Activated T-helper 2 cell treated with anti-CD3 and anti-CD28 coated beads, Interferon-gamma antibody, Interleukin-2, Interleukin-4, amounts not matched to agents 10 μg/mL and 5 μg/mL and 100 μg/mL, durations not matched to agents 14 hours and 24 hours and 36 hours (primary cell): ENCODE data around the gene CCBE1. TPM values are rescaled to one million over a fixed set of nuclear protein-coding genes. Genes with fewer than 3 reads are reported as not detected.

Source experiments
- DNase-seq: peaks from one replicate; pipeline ENCODE4 v3.0.0; 2021; ENCODE audit warnings: low spot score
- H3K27ac Mint-ChIP-seq: one replicate; pipeline ENCODE4 v1.8.0; 2021; ENCODE audit warnings: mixed read lengths
- H3K27me3 Mint-ChIP-seq: one replicate; pipeline ENCODE4 v1.8.0; 2021; ENCODE audit warnings: low read depth, mixed read lengths
- H3K36me3 Mint-ChIP-seq: one replicate; pipeline ENCODE4 v1.8.0; 2021; ENCODE audit warnings: low read depth, mixed read lengths
- H3K4me1 Mint-ChIP-seq: one replicate; pipeline ENCODE4 v1.8.0; 2021; ENCODE audit warnings: low read depth, mixed read lengths
- H3K4me3 Mint-ChIP-seq: one replicate; pipeline ENCODE4 v1.8.0; 2021; ENCODE audit warnings: low read depth, mild to moderate bottlenecking, moderate library complexity, mixed read lengths
- H3K9me3 Mint-ChIP-seq: one replicate; pipeline ENCODE4 v1.8.0; 2021; ENCODE audit warnings: mixed read lengths
- intact Hi-C: fragments of 100-400 bp; cut with micrococcal nuclease; formaldehyde crosslinking; loops from one replicate; pipeline ENCODE4 v1.15.1; 2023
- total RNA-seq: library from RNA; stranded (reverse); gene quantifications from 2 replicates; pipeline ENCODE4 v1.2.3, GENCODE V29; 2022

The CCBE1 gene
- total RNA-seq, 1 donor from 2014 or later, result not detected

DNA sequence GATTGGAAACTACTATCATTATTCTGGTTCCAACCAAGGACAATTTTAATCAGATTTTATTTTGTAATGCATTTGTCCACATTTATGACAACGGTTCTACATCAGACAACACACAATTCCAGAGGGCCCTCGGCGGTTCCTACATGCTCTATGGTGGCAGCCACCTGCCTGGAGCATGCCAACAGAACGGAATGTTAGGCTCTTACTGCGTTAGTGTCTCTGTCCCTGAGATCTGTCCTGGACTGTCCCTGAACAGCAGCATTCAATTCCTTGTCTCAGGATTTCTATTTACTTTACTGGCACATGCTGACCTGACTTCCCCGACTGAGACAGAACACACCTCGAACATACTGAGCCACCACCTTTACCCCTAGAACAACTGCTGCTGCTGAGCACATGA, 117.7 kb downstream of the CCBE1 start:
- no peak for DNase-seq
- H3K27ac Mint-ChIP-seq, result no peak overlapping the region
- no peaks in the 10 kb centered on the region for H3K27me3 Mint-ChIP-seq
- H3K36me3 Mint-ChIP-seq, result no peaks in the 10 kb centered on the region
- H3K4me3 Mint-ChIP-seq, result no peak overlapping the region
- intact Hi-C loops, result no loop called here
- H3K4me1 Mint-ChIP-seq, result no peaks in the 10 kb centered on the region
- no peaks in the 10 kb centered on the region for H3K9me3 Mint-ChIP-seq

DNA sequence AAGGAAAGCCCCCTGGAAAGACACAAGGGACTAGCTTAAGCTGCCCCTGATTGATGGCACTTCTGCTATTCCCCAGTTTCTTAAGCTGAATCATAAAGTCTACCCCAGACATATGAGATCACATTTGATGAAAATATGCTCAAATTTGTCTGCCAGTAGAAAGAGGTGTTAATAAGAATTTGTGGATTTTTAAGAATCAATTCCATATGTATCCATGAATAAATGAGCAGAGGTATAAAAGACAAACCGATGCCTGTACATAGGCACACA, 119.9 kb downstream of the CCBE1 start:
- Mint-ChIP-seq H3K27me3 (no peaks in the 10 kb centered on the region), H3K27ac (no peak overlapping the region), H3K4me1 (no peaks in the 10 kb centered on the region), H3K9me3 (no peaks in the 10 kb centered on the region), H3K36me3 (no peaks in the 10 kb centered on the region), H3K4me3 (no peak overlapping the region)
- DNase-seq, result no peak
- intact Hi-C loops, result no loop called here

DNA sequence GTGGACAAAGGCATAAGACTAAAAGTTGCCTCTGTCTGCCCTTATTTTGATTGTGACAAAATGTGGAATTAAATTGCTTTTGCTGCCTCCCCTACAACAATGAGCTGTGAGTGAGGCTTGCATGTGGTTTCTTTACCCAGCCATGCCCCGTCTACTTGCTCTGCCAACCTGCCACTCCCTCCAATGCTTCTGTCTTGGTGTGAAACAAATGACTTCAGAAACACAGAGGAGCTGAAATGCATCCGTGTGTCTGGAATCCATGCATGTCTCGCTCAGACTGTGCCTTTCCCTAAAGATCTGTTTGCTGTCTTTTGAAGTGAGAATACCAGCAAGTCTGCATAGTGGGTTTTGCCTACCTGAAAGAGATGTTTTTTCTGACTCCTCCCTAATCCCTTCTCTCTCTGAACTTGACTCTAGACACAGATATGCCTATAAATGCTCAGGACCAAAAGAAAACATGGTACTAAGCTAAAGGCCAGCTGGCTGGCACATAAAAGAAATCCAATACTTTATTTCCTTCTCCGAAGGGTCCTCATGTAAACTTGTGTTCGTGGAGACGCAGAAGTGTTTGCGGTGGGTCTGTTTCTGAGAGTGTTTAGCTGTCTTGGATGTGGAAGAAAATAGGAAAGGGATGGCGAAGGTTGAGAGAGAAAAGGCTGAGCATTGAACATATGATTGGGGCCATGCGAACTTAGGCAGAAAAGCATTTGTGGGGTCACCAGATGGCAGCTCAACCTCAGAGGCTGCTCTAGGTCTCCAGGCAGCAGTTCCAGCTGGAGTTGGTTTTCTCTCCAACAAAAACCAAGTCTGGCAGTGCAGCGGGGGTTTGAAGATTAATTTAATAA, 120.5 kb downstream of the CCBE1 start:
- DNase-seq, result no peak
- Mint-ChIP-seq H3K4me1 (no peaks in the 10 kb centered on the region), H3K4me3 (no peak overlapping the region), H3K9me3 (no peaks in the 10 kb centered on the region), H3K36me3 (no peaks in the 10 kb centered on the region), H3K27ac (no peak overlapping the region), H3K27me3 (no peaks in the 10 kb centered on the region)
- intact Hi-C loops, result no loop called here

DNA sequence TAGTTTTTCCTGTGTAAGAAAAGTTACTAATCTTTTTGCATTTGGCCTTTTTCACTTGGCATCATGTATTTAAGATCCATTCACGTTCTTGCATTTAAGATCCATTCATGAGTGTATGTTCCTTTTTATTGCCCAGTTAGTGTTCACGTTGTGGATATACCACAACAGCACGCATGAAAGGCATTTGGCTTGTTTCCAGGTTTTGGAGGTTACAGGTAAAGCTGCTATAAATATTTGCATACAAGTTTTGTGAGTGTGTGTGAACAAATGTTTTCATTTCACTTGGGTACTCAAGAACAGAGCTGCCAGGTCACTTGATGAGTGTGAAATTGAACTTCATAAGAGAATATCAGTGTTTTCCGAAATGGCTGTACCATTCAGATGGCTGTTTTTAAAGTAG, 121.2 kb downstream of the CCBE1 start:
- no peaks in the 10 kb centered on the region for H3K9me3 Mint-ChIP-seq

DNA sequence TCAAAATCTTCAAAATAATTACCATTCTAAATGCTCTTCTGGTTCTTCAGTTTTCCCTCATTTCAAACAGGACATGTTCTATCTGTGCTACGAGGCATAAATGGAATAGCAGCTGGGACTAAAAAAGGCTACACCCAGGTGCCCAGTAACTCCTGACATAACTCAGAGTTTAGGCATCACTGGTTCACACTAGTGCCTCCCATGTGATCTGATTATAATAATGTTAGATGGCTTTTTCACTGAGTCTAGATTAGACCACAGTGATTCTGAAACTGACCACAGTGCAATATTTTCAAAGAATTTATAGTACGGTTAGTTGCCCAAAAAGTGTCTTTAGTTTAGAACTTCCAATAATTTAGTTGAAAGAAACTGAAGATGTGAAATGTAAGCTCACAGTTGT, 123.3 kb downstream of the CCBE1 start:
- DNase-seq, result no peak
- Mint-ChIP-seq H3K36me3 (no peaks in the 10 kb centered on the region), H3K27ac (no peak overlapping the region), H3K4me3 (no peak overlapping the region), H3K4me1 (no peaks in the 10 kb centered on the region), H3K27me3 (peaks cover 3% of the 10 kb centered on the region), H3K9me3 (no peaks in the 10 kb centered on the region)
- intact Hi-C loops, result no loop called here

More for the DNA sequence above, 121.2 kb downstream of the CCBE1 start:
- no peaks in the 10 kb centered on the region for H3K27me3 Mint-ChIP-seq
- H3K27ac Mint-ChIP-seq, result no peak overlapping the region
- intact Hi-C loops, result no loop called here
- no peak overlapping the region for H3K4me3 Mint-ChIP-seq
- no peaks in the 10 kb centered on the region for H3K36me3 Mint-ChIP-seq
- DNase-seq, result no peak
- H3K4me1 Mint-ChIP-seq, result no peaks in the 10 kb centered on the region

DNA sequence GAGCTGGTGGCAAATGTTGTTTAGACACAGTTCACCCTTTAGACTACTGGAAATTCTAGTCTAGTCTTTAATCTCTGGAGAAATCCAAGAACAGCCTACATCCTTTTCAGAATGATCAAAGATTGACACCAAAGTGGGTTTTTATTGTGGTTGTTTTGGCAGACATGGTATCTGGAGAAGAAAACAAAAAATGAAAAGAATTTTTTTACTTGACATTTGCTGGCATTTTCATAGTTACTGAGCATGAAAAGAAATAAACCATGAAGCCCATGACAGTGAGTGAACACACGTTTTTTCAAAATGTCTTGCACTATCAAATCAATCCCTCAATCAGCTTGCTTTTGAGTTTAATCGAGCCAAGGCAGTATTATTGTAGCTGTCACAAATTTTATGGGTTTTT, 125.3 kb downstream of the CCBE1 start:
- Mint-ChIP-seq H3K4me1 (no peaks in the 10 kb centered on the region), H3K27me3 (peaks cover 3% of the 10 kb centered on the region), H3K9me3 (no peaks in the 10 kb centered on the region), H3K4me3 (no peak overlapping the region), H3K27ac (no peak overlapping the region), H3K36me3 (no peaks in the 10 kb centered on the region)
- intact Hi-C loops, result no loop called here
- DNase-seq, result no peak

DNA sequence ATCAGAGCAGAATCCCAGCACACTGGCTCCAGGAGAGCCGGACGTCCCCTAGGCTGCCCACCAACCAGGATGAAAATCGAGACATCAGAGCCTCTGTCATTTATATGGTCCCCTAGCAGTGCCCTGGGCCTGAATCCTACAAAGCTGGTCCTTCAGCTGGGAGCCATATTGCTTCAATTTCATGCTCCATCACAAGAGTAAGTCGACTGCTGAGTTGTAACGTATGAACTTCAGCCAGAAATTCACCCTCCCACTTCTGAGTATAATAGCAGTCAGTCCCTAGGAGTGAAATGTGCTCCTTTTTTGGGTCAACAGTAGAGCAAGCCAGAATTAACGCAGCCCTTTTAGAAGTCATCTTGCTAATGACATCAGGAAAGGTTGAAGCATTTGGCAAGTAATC, 126.4 kb downstream of the CCBE1 start:
- H3K27ac Mint-ChIP-seq, result no peak overlapping the region
- no peaks in the 10 kb centered on the region for H3K36me3 Mint-ChIP-seq
- no peak for DNase-seq
- intact Hi-C loops, result no loop called here
- no peaks in the 10 kb centered on the region for H3K9me3 Mint-ChIP-seq
- no peak overlapping the region for H3K4me3 Mint-ChIP-seq
- no peaks in the 10 kb centered on the region for H3K4me1 Mint-ChIP-seq
- H3K27me3 Mint-ChIP-seq, result peaks cover 3% of the 10 kb centered on the region

DNA sequence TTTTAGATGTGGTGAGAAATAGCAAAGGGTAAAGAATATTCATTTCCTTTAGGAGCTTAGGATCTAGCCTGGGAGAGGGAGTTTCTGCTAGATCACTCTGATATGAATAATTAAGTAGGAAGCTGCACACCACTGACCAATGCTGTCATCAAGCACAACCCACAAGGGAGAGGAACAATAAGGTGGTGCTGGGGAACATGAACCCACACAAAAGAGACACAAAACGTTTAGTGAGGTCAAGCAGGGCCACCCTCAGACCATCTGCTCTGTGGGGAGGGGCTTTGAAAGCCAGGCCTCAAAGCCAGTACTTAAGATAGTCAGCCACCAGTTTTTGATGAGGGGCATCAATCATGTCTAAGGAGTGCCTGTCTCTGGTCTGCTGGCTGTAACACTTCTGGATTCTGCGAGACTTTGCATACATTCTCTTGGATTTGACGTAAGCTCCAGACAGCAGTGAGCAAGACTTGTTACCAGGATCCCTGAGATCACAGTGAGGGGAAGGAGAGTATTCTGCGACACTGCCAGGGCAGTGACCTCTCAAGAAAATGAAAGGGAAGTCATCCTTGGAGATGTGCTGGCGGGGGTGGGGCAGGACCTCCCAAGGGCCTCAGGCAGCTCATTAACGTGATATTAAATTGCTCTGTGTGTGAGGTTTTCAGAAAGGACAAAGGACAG, 127.0 kb downstream of the CCBE1 start:
- intact Hi-C loops, result no loop called here
- no peaks in the 10 kb centered on the region for H3K9me3 Mint-ChIP-seq
- no peaks in the 10 kb centered on the region for H3K36me3 Mint-ChIP-seq
- DNase-seq, result no peak
- no peak overlapping the region for H3K27ac Mint-ChIP-seq
- H3K4me1 Mint-ChIP-seq, result no peaks in the 10 kb centered on the region
- no peak overlapping the region for H3K4me3 Mint-ChIP-seq
- H3K27me3 Mint-ChIP-seq, result peaks cover 3% of the 10 kb centered on the region

DNA sequence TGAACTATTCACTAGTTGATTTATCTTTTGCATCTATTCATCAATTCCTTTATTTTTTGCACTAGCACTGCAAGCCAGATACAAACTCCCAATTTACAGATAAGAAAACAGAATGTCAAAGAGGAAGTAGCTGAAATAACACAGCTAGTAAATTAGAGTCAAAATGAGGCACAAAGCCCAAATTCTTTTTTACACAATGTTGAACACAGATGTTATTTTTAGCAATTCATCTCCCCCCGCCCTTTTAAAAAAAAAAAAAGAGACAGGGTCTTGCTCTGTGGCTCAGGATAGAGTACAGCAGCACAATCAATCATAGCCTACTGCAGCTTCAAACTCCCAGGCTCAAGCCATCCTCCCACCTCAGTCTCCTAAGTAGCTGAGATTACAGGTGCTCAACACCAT, 127.8 kb downstream of the CCBE1 start:
- no peak overlapping the region for H3K4me3 Mint-ChIP-seq
- H3K4me1 Mint-ChIP-seq, result no peaks in the 10 kb centered on the region
- intact Hi-C loops, result no loop called here
- no peak for DNase-seq
- no peaks in the 10 kb centered on the region for H3K36me3 Mint-ChIP-seq
- no peaks in the 10 kb centered on the region for H3K9me3 Mint-ChIP-seq
- H3K27me3 Mint-ChIP-seq, result peaks cover 3% of the 10 kb centered on the region
- no peak overlapping the region for H3K27ac Mint-ChIP-seq

DNA sequence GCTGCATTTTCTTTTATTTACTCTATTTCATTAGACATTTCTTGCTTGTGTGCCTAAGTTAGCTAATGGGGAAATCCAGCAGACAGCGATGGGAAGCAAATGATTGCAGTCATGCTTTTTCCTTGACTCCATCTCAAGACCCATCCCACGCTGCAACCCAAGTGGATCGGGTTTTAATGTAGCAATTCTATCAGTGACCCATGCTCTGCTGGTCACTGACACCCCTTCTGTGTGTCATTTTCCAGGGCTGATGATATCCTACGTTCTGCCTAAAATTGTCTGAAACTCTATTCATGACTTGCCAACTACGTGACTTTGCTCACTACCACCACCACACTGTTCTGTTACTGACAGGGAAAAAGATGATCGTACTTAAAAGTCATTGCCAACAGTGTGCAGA, 129.8 kb downstream of the CCBE1 start:
- intact Hi-C loops, result no loop called here
- Mint-ChIP-seq H3K4me1 (no peaks in the 10 kb centered on the region), H3K9me3 (no peaks in the 10 kb centered on the region), H3K27ac (no peak overlapping the region), H3K36me3 (no peaks in the 10 kb centered on the region), H3K4me3 (no peak overlapping the region), H3K27me3 (peaks cover 3% of the 10 kb centered on the region)
- no peak for DNase-seq

DNA sequence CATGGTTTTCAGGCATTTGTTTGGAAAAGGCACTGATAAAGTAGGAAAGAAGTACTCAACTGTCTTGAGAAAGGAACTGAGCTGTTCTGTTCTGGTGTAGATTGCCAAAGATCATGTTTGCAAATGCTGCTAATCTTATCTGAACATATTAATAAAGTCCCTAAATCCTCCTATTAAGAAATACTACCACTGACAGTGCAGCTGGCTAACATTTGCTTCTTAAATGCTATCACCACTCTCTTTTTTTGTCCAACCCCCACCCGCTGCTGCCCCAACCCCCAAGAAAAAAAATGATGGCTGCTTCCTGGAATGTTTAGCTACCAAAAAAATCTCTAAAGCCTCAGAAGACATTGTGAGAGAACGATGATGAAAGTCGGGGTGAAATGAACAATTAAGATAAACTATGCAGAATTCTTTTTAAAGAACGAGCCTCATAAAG, 130.7 kb downstream of the CCBE1 start:
- no peak for DNase-seq
- no peaks in the 10 kb centered on the region for H3K36me3 Mint-ChIP-seq
- H3K4me3 Mint-ChIP-seq, result no peak overlapping the region
- peaks cover 3% of the 10 kb centered on the region for H3K27me3 Mint-ChIP-seq
- no peak overlapping the region for H3K27ac Mint-ChIP-seq
- intact Hi-C loops, result no loop called here
- no peaks in the 10 kb centered on the region for H3K4me1 Mint-ChIP-seq
- H3K9me3 Mint-ChIP-seq, result no peaks in the 10 kb centered on the region

DNA sequence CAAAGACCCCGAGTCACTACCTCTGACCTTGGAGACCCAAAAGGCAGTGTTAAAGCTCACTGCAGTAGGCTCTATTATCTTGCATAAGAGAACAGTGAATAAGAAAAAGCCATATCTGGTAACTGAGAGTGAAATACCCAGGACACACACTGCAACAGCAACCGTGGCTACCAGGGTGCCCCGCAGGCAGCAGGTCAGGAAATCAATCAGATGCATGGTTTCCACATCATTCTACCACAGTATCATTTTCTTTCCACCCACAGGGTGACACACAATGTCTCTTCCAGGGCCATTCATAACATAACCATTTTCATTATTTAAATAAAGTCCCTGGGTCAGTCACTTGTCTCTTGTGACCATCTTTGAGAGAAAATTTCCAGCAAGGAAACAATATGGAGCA, 131.3 kb downstream of the CCBE1 start:
- no peak for DNase-seq
- intact Hi-C loops, result no loop called here
- Mint-ChIP-seq H3K4me1 (no peaks in the 10 kb centered on the region), H3K27ac (no peak overlapping the region), H3K27me3 (peaks cover 3% of the 10 kb centered on the region), H3K36me3 (no peaks in the 10 kb centered on the region), H3K9me3 (no peaks in the 10 kb centered on the region), H3K4me3 (no peak overlapping the region)

DNA sequence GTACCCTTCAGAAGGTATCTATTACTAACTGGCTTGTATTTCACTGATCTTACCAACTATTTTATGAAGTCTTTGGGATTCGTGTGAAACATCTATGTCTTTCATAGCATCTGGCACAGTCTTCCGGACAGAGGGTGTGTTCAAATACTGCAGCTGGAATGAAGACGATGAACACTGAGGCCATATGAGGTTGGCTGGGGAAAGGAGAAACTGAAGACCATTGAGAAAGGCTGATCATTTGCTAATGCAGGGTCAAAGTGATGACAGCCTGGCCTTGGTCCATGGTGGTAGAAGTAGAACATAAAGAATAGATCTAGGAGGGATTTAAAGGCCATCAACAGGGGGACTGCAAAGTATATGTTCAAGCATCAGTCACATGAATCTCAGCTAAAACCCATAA, 132.7 kb downstream of the CCBE1 start:
- H3K4me1 Mint-ChIP-seq, result no peaks in the 10 kb centered on the region
- intact Hi-C loops, result no loop called here
- no peak overlapping the region for H3K27ac Mint-ChIP-seq
- H3K27me3 Mint-ChIP-seq, result no peaks in the 10 kb centered on the region
- no peaks in the 10 kb centered on the region for H3K36me3 Mint-ChIP-seq
- no peak overlapping the region for H3K4me3 Mint-ChIP-seq
- no peak for DNase-seq
- H3K9me3 Mint-ChIP-seq, result no peaks in the 10 kb centered on the region
